Kasumi-1 (cell line): ENCODE data around the gene KMT5B.
A peak's percentile ranks its signal among the peaks of the same experiment; 100 is the strongest.

ENCODE experiments used
- DNase-seq, 2 experiments: peaks; one replicate each; lab custom pipeline; 2025; lab: John Stamatoyannopoulos, UW

Gene KMT5B

DNA sequence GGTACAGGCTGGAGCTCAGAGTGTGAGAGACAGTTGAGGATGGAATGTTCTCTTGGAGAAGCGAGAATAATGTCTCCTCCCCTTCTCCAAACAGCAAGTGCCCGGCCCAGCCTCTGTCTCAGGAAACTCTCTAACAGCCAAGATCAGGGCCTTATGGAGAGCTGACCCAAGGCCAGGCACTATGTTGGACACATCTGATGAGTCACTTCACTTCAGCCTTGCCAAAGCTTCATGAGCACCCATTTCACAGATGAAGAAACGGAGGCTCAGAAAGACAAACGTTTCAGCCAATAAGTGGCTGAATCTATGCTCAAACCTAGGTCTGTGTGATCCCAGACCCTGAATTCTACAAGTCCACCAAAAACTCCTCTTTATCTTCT lies 69.8 kb downstream of the KMT5B start:
- DNase-seq, result no peak

- no peak for DNase-seq
Measured at GRCh38 chr11:68142441-68143309, 70.4 kb downstream of the KMT5B start.

DNA sequence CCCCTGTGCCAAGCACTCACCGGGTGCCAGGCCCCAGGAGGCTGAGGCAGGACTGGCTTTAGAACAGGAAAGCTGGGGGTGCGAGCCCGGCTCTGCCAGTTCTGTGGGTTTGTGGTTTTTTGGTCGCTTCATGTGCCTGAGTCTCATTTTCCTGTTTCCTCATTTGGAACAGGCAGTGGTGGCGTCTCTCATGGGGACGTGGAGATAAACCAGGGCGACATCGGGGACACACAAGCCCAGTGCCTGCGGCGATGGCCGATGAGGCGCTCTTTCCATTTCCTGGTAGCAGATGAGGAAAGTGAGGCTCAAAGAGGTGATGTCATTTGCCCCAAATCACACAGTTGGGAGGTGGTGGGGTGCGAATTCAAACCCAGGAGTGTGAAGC lies 71.1 kb downstream of the KMT5B start:
- peak; percentile 80 to 81 for DNase-seq

DNA sequence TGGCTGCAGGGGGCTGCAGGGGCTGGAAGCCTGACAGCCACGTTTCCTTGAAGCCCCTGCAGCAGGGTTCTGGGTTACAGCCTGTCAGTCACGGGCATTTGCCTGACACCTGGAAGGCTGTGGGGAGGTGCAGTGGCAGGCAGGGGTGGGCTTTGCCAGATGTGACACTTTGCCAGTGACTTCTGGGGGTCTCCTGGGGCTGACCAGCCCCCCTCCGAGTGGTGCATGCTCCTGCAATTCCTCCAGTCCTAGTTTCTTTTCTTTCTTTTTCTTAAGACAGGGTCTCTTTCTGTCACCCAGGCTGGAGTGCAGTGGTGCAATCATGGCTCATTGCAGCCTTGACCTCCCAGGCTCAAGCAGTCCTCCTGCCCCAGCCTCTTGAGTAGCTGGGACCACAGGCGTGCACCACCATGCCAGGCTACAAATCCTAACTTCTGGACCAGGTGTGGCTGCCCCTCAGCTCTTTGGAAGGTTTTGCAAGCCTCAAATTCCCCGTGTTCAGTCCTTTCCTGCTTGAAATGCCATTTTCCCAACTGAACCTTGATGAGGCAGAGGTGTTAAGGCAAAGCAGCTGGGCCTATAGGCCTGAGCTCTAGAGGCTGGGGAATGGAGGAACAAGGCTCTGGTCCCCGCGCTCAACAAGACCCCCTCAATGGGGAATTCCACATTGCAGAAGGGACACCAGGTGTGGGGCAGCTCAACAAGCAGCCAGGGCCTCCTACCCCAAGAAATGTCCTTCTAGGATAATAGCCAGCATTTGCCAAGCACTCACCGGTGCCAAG lies 71.7 kb downstream of the KMT5B start:
- DNase-seq, result no peak

DNA sequence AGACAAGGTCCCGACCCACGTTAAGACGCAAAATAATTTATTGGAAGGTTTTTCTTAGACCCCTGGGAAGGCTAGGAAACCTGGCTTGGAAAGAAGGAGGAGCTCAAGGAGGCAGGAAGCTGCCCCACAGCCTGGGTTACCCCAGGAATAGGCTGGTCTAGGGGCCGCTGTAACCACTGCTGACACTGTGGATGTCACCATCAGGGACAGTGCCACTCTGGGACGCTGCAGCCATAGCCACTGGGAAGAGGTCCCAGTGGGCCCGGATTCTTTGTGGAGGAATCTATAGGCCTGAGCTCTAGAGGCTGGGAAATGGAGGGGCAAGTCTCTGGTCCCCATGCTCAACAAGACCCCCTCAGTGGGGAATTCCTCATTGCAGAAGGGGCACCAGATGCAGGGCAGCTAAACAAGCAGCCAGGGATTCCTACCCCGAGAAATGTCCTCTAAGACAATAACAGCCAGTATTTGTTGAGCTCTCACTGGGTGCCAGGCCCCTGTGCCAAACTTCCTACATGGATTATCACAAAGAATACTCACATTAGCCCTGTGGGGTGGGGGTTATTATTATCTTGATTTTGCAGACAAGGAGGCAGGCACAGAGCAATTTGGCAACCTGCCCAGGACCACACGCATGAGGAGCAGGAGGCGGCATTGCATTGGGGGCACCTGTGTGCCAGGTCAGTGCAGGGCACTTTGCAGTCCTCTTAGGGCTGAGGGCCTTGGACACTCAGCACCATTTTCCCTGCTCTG lies 72.4 kb downstream of the KMT5B start:
- no peak for DNase-seq

DNA sequence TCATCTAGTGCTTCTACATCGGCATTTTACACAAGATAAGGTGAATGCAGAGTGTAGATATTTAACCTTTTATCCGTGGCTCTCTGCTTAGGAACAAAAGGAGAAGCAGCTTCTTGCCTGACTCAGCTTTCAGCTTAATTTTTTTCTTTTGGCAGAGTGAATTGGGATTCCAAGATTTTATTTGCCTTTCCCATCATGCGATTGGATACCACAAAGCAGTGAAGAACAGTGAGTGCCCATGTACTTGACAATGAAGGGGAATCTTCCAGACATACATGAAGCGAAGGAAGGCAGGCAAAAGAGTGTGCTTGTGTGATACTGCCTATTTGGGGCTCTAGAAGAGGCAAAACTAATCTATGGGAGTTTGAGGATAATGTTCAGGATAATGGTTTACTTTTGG lies 74.9 kb downstream of the KMT5B start:
- DNase-seq, result no peak

- no peak for DNase-seq
Measured at GRCh38 chr11:68137833-68138232, 75.3 kb downstream of the KMT5B start.

- DNase-seq, result no peak
Measured at GRCh38 chr11:68136866-68137265, 76.2 kb downstream of the KMT5B start.

DNA sequence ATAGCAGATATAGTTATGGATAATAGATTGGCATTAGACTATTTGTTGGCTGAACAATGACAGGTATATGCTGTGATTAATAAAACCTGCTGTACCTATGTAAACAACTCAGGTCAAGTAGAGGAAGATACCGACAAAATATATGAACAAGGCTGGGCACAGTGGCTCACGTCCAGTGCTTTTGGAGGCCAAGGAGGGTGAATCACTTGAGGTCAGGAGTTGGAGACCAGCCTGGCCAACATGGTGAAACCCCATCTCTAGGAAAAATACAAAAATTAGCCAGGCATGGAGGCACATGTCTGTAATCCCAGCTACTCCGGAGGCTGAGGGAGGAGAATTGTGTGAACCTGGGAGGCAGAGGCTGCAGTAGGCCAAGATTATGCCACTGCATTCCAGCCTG lies 77.9 kb downstream of the KMT5B start:
- no peak for DNase-seq

DNA sequence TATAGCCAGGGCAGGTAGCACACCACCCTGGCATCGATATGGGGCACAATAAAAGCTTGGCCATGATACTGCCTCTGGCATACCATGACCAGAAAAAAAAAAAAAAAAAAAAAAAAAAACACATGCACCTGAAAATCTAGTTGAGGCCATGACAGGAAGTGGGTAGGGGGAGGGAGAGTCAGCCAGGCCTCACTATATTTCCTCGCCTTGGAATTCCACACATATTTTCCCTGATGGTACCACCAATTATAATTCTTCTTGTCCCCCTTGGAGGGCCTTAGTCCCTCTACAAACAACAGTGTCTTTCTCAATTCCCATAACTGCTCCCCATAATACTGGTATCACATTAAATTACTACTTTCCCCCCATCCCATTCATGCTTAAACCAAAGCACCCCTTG lies 79.3 kb downstream of the KMT5B start:
- no peak for DNase-seq

DNA sequence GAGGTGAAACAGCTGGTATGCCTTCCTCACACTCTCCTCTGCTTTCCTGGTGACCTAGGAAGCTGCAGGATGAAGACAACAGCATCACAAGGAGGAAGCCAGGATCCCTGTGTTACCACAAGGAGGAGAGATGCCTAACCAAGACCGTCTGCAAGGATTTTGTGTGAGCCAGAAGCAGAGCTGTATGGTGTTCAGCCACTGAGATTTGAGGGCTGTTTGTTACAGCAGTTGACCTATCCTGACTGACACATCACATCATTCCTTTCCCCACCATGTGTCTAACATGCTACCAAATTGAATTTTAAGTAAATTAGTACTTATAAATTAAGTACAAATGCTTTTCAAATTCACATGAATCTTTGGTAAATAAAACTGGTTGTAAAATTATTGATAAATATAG lies 83.0 kb downstream of the KMT5B start:
- DNase-seq, result no peak

DNA sequence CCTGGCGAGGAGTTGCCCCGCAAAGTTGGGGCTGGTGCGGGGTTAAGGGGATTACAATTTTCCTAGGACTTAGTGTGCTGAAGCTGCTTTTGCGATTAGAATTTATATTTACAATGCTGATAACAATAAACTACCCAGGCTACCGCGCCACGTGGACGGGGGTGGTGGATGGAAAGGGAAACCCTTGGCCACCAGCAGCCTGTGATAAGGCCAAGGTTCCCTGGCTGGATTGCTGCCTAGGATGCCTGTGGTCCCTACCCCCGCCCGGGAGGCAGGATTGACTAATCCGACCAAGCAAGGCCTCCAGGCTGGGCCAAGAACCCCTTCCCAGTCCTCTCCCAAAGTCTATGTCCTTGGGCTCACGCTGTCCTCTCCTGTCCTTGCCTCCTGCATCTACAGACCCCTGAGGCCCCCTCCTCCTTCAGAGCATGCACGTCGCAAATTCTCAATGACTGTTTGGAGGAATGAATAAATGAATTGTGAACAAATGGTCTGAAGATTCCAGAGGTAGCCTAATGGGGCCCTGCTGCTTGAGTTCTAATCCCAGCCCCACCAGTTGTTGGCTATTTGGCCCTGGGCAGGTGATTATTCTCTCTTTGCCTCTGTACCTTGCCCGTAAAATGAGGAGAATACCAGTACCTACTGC lies 84.3 kb downstream of the KMT5B start:
- no peak for DNase-seq

DNA sequence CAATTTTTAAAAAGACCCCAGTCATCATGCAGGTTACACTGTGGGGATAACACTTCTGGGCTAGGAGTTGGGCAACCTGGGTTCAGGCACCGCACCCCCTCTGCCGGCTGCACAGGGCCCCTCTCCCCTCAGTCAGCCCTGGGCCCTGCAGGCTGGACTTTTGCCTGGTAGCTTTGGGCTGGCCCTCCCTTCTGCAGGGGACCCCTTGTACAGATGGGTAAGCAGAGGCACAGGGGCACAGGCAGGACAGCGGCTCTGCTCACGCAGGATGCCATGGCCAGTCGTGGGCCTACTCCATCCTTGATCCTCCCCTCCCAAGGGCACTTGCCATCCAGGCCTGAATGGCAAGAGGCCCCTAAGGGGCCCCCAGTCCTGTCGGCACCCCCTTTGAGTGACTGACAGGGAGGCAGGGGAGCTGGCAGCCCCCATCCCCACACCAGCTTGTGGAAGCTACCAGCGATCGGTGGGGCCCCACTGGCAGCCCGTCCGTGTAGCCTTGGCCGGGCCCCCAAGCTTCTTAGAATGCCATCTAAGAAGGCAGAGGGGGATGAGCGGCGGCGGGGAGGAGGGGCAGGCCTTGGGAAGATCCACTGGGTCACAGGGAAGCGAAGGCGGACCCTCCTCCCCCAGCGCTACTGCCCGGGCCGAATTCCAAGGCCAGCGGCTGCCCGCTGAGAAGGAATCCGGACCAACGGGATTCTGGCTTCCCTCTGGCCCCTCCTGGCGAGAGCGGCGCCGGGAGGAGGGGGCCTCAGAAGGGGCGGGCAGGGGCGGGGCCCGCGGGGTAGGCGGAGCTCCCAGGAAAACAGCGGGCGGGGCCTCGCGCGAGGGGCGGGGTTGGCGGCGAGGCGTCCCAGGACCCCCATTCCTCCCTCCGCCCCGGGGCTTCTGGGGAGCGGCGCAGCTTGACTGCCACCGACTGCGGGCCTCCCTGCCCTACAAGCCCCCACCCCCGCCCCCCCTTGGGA lies 85.1 kb downstream of the KMT5B start:
- no peak for DNase-seq

DNA sequence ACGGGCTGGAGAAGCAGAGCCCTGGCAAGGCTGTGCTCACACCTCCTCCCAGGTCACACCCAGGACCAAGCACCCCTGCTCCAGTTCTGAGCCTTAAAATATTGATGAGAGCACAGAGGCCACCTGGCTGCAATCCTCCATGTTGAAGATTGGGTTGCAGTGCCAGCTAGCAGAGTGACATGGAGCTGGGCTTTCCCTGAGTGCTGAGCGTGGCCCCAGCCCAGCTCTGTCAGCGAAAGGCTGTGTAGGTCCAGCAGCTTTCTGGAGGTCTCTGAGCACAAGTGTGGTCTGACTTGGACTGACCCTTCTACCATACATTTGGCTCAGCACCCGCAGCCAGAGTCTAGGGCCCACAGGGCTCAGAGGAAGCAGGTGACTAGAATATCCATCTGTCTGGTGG lies 87.9 kb downstream of the KMT5B start:
- no peak for DNase-seq

- no peak for DNase-seq
Measured at GRCh38 chr11:68122936-68123539, 90.1 kb downstream of the KMT5B start.

DNA sequence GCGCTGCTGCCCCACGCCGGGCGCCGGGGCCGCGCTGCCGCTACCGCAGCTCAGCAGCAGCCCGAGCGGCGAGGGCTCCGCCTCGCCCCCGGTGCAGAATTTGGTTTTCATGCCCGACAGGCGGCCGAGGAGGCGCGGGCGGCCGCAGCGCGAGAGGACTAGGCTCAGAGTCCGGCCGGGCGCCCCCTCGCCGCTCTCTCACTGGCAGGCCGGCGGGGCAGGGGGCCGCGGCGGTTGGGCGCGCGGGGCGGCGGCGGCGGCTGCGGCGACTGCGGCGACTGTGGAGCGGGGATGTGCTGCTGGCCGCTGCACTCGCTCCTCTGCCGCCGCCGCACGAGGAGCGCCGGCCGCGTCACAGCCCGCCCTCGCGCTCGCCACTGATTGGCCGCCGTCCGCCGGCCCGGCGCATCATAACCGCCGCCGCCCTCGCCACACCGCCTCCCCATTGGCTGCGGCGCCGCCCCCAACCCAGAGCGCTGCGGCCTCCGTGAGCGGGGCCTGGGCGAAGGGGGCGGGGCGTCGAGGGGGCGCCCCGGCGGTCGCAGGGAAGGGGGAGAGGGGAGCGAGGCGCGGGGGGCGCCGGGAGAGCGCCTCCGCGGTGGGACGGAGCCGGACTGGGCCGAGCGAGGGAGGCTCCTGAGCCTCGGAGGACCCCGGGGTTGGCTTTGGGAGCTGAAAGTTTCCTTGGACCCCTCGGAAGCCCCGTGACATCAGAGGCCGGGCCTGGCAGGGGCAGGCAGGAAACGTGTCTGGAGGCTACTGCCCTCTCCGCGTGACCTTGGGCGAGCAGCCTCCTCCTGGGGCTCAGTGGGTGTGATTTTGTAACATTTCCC lies 91.8 kb downstream of the KMT5B start, which contains the start of gene CHKA:
CHKA (minus strand) TSS at position 322 of the 833 bp plus-strand sequence; CDS start at position 111, 211 bp downstream.
- DNase-seq, result peak; percentile 80 to 82

DNA sequence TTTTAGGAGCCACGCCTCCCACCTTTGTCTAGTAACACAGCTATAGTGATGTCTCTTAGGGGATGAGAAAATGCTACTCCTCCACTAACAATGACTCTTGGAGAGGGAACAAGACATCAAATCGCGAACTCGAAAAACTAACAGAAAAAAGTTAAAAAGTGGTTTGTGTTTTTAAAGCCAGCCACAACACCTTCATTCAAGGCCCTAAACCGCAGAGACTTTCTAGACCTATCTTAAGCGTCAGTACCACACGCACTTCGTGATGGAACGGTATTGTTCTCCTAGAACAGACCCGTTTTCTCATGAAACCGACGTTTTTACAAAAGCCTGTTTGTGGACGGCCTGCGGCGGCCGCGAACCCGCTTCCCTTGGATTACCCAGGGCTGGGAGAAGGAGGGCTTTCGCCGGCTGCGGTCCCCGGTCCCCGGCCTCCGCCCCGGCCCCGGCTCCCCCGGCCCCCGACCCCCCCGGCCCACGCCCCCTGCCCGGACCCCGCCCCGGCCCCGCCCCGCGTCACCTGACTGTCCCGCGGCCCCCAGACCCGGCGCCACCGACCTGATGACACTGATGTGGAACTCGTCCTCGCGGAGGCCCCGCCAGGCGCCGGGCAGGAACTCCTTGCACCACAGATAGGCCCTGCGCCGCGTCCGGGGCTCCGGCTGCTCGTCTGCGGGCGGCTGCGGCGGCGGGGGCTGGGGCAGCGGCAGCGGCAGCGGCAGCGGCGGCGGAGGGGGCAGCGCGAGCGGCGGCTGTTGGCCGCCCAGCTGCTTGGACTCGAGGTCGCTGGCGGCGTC lies 92.6 kb downstream of the KMT5B start:
- DNase-seq, result peak; percentile 23 to 30

- peak; percentile 75 to 86 for DNase-seq
Measured at GRCh38 chr11:68118706-68119448, 94.2 kb downstream of the KMT5B start.
